Hindlimb muscle (tissue), 1 donor: ENCODE results near the gene RXFP4. TPM values are rescaled to one million over a fixed set of nuclear protein-coding genes. Genes with fewer than 3 reads are reported as not detected.
"Not testable (repeated sequence)": the region's sequence is repeated elsewhere in the genome, so short reads cannot be mapped to it uniquely, and the experiment has no call there.

Source experiments
- DNase-seq: peaks from one replicate; pipeline ENCODE4 v3.0.0-alpha.2; 2013
- polyA plus RNA-seq: library from polyadenylated mRNA; unstranded; fragments of 120-200 nt; gene quantifications from one replicate; pipeline ENCODE4 v1.2.1, GENCODE V29; 2013; ENCODE audit not compliant: insufficient read length

RXFP4 gene
- polyA plus RNA-seq, 1 donor = 0.36 TPM

DNA sequence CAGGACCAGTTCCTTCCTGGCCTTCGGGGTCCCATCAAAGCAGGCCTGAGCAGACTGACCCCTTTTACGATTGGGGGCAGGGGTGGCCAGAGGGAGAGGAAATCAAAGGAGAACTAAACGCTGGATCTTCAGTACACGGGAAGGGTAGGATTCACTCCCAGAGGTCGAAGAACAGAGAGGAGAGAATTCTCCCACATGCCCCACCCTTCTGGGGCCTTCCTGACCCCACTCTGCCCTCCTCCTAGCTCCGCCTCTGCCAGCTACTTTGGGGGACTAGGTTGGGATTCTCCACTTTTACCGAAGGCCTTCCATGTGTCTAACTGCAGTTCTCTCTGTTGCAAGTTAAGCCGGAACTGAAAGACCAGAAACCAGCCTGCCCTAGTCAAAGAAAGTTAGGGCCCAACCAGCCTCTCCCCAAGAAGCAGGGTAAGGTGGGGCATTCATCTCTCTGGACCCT, 37.6 kb downstream of the RXFP4 start:
- DNase-seq = no peak

DNA sequence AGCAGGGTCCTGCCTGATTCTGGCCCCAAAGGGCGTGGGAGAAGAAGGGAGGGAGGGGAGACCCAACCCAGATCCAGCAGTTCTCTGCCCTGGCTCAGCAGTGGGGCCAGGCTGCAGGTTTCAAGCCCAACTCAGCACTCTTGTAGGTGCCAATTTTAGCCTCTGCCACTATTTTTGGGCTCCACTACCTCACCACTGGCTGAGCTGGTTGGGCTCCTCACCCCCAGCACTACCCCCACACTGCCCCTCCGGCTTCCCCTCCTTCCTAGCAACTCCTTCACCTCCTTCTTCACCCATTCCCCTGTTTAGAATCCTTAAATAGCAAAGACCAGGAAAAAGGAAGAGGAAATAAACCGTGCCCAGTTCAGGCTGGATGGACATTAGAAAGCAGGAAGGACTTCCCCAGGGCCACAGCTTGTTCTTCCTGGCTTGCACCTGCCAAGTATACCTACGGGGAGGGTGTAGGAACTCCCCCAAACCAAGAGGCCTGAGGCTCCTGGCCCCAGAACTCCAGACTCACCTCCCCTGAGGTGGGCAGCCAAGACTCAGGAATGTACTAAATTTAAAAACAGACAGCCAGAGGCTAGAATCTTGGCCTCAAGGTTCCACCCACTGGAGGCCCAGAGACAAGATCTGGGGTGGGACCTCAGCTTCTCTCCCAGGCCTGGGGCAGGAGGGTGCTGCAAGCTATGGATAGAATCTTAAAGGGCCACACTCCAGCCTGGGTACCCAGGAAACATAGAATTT, 38.3 kb downstream of the RXFP4 start:
- DNase-seq = no peak

DNA sequence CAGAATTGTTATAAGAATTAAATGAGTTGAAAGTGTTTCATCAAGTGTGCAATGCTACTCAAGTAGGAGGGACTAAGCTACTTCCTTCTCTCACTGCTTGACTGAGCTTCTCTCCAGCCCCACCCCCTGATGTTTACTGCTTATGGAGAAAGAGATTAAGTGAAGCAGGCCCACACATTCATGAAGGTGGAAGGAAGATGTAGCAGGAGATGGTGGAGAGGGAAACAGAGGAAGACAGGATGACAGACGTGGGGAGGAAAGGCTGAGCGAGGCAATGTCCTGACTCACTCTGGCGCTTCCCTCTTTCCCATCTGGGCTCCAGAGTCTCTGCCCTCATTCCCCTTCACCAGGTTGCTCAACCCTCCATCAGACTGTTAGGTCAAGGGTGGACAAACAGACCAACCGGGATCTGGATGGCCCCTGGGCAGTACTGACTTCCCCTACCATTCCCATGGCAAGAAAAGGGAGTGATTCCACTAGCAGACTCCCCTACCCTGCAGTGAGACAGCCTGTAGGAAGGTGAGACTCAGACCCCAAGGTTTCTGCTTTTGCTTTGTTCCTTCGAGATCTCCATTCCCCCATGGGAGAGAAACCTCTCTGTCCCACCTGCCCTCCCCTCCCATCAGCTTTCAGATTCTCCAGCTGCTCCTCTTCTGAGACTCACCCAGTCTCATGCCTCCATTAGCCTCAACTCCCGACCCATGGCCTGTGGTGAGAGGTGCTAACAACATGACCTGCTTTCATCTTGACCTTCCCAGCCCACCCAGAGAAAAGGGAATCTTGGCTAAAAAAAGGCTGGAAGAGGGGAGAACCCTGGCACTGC, 40.0 kb downstream of the RXFP4 start:
- DNase-seq = no peak

DNA sequence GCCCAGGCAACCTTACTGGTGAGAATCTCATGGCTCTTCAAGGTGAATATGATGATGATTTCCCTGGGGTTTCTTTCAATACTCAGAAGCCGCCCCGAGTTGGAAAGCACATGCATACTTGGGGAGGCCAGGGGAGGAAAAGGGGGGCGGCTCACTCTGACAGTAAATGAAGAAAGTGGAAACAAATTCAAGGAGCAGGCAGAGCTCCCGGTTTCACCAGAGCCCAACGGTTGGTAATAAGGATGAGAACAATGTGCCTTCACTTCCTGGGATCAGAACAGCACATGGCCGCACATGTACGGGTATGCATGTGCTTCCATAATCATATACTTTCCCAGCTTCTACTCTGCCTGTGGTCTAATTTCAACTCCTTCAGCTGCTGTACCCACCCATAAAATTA, 40.7 kb downstream of the RXFP4 start:
- no peak for DNase-seq

DNA sequence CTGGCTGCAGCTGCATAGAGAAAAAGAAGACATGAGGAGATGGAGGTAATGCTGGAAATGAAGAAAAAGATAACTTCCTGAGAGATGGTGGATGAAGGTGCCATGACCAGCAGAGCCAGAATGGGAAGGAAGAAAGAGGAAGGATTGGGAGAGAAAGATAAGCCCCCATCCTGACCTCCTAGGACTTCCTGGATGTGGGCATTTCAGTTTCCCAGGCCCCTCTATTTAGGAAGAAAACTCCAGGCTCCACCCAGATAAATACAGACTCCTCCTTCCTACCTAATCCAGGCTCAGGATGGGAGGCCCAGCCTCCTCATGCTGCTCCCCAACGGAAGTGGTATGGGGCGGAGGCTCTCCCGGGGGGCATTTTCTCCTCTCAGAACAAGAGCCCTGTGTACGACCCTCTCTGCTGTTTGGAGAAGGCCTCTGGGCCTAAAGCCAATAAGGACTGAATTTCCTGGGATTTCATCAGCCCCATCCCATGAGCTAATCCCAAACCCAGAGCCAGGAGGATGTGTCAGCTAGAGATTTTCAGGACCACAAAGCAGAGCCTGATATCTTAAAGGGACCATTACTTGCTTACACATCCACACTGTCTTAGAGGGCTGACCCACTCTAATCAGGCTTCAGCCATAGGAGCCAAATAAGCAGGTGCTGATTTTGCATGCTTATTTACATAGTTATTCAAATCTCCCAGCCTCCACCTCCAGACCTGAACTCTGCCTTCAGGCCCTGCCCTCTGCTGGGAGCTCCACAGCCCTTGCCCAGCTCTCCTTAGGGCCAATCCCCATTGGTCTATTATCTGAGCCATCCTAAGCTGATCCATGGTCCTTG, 42.0 kb downstream of the RXFP4 start:
- peak; percentile 88 for DNase-seq

DNA sequence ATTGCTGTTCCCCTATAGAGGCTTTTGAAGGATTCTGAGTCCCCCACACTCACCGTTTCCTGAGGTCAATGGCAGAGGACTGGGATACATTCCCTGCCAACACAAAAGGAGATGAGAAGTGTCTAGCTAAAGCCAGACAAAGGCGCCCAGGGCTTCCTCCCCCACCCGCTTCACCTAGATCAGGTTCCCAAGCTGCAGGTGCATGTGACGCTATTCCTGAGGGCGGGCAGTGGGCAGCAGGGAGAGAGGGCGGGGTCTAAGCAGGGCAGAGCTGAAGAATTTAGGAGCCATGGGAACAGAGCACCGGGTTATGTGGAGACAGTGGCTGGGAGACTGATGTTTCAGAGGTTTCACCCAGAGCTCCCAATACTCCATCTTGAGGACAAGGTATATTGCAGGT, 42.9 kb downstream of the RXFP4 start:
- DNase-seq = no peak

DNA sequence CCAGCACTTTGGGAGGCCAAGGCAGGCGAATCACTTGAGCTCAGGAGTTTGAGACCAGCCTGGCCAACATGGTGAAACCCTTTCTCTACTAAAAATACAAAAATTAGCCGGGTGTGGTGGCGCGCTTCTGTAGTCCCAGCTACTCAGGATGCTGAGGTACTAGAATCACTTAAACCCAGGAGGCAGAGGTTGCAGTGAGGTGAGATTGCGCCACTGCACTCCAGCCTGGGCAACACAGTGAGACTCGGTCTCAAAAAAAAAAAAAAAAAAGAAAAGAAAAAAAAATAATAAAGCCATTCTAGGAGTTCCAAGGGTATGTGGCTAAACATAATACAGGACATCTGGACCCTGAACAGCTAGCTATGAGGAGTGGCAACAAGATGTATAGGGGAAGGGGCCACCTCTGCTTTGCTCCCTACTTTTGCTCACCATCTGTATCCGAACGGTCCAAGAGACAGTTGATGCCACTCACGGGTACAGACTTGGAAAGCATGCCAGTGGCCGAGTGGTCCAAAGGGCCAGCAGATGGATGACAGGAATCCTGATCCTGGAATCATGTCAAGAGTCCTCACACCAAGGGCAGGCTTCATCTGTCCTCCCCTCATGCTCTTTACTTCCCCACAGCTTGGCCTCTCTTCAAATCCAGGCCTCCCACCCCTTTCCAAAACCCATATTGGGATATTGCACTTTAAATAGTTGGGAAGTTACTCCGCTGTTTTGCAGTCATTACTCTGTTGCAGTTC, 43.6 kb downstream of the RXFP4 start:
- not testable (repeated sequence) for DNase-seq

DNA sequence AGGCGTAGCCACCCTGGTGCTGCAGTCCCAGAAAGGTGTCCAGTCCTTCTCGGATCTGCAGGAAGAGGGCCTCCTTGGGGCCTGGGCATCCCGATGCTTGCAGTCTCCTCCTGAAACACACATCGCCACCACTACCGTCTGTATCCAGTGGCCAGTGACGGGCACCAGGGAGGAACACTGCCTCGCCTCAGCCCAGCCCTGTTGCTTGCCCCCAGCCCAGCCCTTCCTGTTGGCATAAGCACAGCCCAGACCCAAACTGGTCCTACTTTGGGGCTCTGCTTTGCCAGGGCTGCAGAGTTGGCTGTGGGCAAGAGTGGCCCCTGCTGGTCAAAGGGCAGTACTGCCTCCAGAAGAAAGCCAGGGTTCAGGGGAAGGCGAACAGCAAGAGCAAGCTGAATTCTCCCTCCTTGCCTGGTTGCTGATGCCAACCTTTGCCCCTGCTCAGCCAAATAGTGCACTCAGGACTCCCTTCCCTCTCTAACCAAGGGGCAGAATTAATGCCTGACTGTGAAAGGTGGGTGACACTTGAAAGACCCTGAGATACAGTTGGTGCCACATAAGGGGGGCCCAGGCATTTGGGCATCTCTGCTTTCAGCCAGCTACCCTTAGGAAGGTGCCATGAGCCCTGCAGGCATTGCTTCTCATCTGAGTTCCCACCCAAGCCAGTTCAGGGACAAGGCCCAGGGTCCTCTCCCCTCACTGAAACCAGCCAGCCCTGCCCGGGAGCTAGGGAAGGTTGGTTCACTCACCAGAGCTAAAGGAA, 48.0 kb downstream of the RXFP4 start:
- DNase-seq = peak; percentile 79

DNA sequence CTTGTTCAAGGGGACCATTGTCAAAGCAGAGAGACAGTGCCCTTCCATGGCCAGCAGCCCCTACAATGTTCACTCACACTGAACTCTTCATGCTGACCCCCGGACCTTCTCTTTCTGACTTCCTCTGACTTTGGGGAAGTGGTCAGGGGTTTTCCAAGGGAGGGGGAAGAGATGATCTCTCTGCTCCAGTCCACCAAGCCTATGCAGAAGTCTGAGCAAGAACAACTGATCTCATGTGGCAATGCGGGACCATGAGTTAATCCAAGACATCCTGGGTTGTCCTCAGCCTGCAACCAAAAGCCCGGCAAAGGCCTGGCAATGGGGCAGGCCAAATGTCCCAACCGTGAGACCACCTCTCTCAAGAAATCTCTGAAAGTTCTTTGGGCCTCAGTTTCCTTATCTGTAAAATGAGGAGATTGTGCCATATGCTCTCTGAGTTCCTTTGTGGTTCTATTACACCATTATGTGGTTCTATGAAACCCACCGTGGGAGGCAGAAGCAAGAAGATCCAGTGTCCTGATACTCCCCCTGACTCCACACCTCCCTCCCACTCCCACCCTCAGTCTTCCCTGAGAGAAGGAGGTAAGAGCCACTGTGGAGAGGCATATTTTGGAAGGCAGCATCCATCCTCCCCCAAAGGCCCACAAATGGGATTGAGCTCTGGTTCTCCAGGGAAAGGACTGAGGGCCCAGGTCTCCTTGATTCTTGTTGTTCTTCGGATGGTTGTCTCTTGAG, 48.7 kb downstream of the RXFP4 start:
- DNase-seq = no peak

Other genes with a start within 250 kb of the RXFP4 start
- 35.8 TPM for gene GON4L, start 84.4 kb upstream of the RXFP4 start, polyA plus RNA-seq
- gene SYT11, start 82.1 kb upstream of the RXFP4 start, polyA plus RNA-seq = 12.9 TPM
- gene RIT1, start 30.3 kb upstream of the RXFP4 start, polyA plus RNA-seq = 23.4 TPM
- 36.6 TPM for gene KHDC4, start 7.2 kb upstream of the RXFP4 start, polyA plus RNA-seq
- gene ARHGEF2, start 36.9 kb downstream of the RXFP4 start, polyA plus RNA-seq = 192 TPM
- gene SSR2, start 79.3 kb downstream of the RXFP4 start, polyA plus RNA-seq = 206 TPM
- gene UBQLN4, start 112.2 kb downstream of the RXFP4 start, polyA plus RNA-seq = 49.4 TPM
- 40.8 TPM for gene LAMTOR2, start 113.1 kb downstream of the RXFP4 start, polyA plus RNA-seq
- gene RAB25, start 119.5 kb downstream of the RXFP4 start, polyA plus RNA-seq = 1.0 TPM
- gene MEX3A, start 140.8 kb downstream of the RXFP4 start, polyA plus RNA-seq = 22.5 TPM
- gene LMNA, start 173.1 kb downstream of the RXFP4 start, polyA plus RNA-seq = 319 TPM
- gene SEMA4A, start 211.9 kb downstream of the RXFP4 start, polyA plus RNA-seq = 4.8 TPM